ENCODE measurements around the gene ALOXE3.

The ALOXE3 gene

DNA sequence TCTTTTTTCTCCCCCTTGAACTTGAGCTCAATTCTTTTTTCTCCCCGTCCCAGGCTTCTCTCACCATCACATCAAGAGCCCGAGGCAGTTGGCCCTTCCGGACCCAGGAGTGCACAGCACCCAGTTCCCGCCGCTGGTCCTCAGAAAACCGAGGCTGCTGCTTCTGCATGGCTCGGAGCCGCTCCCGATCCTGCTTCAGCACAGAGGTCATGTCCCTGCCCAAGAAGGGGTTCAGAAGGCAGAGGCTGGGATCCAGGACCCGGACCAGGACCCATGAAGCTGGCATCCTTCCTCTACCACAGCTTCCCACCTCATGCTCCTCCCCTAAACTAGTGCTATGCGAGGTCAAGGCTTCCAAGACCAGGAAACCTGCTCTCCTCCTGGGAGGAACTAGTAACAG, 23.4 kb upstream of the ALOXE3 start:
- no peak for DNase-seq (ENCODE audit: low read depth)

DNA sequence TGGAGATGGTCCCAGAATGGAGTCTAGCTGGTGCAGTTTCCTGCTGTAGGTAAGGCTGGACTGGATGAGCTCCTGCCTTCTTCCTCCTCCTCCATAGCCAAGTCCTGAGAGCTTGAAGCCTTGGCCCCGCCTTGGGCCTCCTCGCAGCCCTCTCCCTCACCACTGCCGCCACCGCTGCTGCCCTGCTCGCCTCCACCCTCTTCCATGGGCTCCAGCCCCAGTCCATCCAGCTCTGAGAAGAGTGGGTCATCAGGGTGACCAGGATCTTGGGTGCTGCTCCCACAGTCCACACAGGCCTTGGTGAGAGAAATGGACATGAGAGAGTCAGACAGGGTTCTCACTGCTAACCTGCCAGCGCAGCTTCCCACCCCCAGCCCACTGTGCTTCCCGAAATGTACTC, 22.7 kb upstream of the ALOXE3 start:
- DNase-seq (ENCODE audit: low read depth), result no peak

DNA sequence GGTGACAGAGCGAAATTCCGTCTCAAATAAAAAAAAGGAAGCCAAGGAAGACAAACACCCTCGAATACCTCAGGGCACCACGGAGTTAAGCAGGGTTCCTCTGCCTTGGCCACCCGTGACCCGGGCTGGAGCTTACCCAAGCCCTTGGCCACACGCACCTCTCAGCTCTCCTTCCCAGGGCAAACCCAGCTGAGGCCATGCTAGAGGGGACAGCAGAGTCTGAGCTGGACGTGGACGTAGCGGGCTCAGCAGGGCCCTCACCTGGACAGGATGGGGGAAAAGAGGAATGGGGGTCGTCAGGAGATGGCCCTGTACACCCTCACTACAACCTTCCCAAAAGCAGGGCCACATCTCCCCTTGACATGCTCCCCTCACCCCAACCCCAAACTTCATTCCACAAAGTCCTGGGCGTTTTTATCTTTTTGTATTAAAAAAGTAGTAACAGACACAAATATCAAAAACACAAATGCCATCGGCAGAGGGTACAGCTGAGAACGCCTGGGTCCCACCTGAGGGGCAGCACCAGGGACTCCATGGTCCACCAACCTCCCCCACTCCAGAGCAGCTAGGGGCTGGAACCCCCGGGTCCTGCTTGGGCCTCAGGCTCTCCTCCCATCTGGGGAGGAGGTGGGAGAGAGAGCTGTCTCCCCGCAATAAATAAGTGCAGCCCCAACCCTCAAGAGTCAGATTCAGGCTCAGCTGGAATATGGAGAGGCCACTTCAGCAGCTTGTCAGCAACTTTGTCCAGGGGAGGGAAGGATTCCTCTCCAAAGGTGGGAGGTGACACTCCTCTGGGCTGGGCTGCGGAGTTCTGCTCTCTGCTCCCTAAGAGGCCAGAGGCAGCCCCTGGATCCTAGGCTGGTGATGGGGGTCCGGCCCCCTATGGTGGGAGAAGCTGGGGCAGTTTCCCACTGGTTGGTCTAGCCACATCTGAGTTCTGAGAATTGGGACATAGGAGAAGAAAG, 22.0 kb upstream of the ALOXE3 start:
- no peak for DNase-seq (ENCODE audit: low read depth)

DNA sequence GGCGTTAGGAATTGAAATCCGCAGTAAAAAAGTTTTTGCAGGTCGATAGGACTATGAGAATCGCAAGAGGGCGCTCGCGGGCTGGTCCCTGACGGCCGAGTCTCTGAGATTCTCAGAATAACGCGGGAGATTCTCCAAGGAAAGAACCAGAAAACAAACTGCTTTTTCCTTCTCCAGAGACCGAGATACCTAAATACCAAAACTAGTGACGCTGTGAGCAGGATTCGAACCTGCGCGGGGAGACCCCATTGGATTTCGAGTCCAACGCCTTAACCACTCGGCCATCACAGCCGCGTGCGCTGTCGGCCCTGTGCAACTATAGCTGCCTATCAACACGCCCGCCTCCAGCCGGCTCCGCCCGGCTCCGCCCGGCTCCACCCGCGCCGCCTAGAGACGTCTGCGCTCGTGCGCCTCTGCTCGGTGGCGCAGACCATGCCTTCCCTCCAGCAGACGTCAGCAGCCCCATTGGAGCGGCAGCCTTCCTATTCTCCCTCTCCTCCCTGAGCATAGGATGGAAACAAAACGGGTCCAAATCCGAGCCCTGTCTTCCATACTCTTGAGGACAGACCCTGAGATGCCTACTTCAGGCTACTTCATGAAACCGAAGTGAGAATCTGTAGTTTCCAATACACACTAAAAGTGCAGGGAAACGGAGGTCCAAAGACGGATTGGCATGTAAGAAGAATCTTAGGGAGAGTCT, 20.5 kb upstream of the ALOXE3 start:
- DNase-seq (ENCODE audit: low read depth), result peak; percentile 94

DNA sequence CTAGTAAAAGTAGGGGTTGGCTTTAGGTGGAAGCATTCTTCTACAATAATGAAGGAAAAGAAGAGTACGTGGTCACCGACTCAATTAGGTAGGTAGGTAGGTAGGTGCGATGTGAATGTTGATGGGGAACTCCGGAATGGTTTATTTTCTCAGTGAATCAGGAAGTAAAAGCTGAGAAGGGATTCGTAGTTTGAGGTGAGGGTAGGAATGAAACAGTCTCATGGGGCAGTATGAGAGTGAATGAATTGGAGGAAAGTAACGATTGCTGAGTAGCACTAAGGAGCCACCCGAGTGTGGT, 20.0 kb upstream of the ALOXE3 start:
- DNase-seq (ENCODE audit: low read depth), result no peak

DNA sequence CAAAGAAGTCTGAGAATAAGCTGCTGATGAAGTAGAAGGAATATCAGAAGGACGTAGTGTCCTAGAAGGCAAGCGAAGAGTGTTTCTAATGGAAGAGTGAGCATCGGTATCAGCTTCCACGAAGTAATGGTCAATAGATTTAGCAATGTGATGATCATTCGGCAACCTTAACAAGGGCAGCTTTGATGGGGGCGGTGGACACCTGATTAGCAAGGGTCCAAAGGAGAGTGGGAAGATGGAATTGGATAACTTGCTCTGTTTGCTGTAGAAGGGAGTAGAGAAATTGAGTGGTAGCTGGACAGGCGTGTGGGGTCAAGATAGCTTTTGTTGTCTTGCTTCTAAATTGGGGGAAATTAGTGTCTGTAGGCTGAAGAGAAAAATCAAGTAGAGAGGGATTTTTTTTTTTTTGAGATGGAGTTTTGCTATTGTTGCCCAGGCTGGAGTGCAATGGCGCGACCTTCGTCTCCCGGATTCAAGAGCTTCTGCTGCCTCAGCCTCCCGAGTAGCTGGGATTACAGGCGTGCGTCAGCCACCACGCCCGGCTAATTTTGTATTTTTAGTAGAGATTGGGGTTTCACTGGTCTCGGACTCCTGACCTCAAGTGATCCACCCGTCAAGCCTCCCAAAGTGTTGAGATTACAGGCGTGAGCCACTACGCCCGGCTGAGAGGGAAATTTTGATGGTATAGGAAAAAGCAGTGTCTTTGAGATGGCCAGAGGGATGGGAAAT, 19.5 kb upstream of the ALOXE3 start:
- DNase-seq (ENCODE audit: low read depth), result no peak

DNA sequence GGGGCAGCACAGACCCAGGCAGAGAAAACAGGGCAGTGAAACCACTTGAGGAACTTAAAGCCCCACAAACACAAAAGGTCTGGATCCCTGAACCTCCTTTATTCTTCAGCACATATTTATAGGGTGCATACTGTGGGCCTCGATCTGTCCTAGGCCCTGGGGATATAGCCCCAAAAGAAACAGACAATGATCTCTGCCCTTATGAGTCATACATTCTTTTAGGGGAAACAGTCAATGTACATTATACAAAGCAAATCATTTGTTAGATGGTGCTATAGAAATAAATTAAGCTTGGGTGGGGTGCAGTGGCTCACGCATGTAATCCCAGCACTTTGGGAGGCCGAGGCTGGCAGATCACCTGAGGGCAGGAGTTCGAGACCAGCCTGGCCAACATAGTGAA, 15.6 kb upstream of the ALOXE3 start:
- DNase-seq (ENCODE audit: low read depth), result no peak

DNA sequence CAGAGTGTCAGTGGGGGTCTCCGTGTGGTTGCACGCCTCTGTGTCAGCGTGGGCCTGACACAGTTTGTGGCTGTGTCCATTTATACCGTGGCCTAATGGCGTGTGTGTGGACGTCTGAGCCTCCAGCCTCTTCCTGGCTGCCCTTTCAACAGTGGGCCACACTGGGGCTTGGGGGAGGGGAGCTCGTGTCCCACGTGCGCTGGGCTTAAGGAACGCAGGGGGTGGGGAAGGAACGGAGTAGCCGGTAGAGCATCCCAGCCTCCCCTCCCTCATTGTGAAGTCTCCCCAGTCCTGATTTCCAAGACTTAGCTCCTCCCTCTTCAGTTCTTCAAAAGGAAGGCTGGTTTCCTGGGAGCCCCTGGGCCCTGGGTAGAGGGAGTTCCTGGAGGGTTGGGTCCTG, 15.1 kb upstream of the ALOXE3 start:
- DNase-seq (ENCODE audit: low read depth), result no peak

DNA sequence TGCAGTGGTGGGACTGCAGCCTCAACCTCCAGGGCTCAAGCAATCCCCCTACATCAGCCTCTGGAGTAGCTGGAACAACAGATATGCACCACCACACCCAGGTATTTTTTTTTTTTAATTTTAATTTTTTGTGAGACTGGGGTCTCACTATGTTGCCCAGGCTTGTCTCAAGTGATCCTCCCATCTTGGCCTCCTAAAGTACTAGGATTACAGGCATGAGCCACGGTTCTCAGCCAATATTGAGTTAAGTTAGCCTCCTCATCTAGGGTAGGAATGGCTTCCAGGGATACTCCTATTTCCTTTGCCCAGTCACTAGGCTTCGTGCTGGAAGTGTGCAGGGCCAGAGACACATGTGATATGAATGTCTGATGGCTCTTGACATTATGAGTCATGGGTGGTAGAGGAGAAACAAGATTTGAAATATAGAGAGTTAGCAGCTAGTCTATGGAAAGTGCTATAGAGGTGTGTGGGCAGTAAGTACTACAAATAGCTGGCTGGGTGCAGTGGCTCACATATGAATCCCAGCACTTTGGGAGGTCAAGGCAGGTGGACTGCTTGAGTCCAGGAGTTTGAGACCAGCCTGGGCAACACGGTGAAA, 13.6 kb upstream of the ALOXE3 start:
- DNase-seq (ENCODE audit: low read depth), result no peak

DNA sequence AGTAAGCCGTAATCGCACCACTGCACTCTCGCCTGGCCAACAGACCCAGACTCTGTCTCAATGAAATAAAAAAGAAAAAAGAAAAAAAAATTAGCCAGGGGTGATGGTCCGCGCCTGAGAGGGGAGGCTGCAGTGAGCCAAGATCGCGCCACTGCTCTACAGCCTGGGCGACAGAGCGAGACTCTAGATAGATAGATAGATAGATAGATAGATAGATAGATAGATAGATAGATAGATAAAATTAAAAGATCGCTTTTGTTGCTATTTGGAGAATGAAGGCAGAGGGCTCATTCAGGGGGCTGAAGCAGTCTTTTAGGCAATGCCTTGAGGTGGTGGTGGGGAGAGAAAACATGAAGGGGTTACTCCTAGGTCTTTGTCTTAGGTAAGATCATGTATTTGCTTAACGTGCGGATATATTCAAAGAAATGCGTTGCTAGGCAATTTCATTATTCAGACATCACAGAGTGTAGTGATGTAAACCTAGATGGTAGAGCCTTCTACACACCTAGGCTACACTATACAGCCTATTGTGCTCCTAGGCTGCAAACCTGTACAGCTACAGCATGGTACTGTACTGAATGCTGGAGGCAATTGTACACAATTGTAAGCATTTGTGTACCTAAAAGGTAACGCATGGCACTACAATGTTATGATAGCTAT, 9.9 kb upstream of the ALOXE3 start:
- no peak for DNase-seq (ENCODE audit: low read depth)

DNA sequence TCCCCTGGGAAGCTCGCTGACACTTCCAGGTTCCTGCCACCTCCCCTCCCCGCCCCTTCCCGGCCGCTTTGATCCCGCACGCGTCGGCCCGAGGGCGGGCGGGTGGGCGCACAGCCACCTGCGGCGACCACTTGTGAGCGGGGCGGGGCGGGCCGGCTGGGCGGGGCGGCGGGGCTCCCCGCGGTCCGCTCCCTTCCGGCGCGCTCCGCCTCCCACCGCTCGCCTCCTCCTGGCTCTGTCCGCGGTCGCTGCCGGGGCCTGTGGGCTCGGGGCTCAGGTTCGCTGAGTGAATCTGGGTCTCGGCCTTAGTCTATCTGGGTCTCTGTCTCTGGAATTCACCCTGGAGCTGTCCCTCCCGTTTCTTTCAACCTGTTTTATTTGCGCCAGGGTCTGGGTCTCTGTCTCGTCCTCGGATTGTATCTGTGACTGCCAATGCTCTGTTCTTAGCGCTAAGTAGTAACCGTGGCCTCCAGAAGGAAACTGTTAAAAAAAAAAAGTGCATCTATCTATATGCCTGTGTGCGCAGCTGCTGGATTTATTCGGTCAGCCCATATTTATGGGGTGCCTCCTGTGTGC, 8.3 kb upstream of the ALOXE3 start:
- no peak for DNase-seq (ENCODE audit: low read depth)

DNA sequence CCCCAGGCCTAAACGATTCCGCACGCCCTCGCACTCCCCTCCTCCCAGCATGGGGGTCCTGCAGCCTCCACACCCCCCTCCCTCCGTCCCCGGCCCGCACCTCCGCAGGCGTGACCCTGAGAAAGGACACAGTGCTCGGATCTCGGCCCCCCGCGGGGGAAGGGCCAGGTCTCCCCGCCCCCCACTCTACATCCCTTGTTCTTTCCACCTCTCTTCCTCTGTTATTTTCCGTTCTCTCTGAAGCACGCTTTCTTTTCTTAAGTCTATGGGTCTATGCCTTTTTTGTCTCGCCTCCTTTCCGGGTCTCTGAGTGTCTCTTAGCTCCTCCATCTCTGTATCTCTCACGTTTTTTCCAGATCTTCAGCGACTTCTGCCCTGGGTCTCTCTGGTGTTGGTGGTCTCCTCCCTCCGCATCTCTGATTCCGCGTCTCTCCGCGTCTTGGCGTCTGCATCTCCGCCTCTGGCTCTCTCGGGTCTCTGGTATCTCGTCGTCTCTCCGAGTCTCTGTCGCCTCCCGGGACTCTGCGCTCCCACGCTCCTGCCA, 7.7 kb upstream of the ALOXE3 start:
- DNase-seq (ENCODE audit: low read depth), result no peak

DNA sequence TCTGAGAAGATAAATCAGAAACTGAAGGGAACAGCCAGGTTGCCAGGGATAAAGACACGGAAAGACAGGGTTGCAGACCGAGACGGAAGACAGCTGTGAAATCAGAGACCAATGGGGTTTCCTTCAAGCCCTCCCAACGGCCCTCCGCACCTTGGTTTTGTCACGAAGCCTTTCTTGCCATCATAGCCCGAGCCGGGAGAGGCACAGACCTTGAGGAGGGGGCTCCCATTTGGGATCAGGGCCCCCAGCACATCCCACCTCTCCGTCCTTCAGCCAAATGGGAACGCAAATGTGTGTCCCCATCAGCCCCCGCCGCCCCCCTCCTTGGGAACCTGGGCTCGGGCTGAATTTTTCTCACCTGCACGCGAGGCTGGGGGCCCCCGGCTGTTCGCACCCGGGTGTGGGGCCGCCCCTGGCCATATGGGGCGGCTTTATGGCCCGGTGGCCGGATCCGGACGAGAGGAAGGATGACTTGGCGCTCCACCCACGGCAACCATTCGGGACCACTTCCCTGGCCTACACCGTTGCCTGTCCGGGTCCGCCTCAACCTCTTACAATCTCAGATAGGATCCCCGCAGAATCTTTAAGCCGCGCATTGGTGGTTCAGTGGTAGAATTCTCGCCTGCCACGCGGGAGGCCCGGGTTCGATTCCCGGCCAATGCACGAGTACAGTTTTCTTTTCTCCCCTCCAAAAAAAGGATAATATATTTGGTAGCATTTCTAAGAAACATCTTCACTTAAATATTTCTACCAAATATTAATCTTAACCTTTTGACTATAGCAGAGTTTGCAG, 7.0 kb upstream of the ALOXE3 start:
- peak; percentile 91 for DNase-seq (ENCODE audit: low read depth)

DNA sequence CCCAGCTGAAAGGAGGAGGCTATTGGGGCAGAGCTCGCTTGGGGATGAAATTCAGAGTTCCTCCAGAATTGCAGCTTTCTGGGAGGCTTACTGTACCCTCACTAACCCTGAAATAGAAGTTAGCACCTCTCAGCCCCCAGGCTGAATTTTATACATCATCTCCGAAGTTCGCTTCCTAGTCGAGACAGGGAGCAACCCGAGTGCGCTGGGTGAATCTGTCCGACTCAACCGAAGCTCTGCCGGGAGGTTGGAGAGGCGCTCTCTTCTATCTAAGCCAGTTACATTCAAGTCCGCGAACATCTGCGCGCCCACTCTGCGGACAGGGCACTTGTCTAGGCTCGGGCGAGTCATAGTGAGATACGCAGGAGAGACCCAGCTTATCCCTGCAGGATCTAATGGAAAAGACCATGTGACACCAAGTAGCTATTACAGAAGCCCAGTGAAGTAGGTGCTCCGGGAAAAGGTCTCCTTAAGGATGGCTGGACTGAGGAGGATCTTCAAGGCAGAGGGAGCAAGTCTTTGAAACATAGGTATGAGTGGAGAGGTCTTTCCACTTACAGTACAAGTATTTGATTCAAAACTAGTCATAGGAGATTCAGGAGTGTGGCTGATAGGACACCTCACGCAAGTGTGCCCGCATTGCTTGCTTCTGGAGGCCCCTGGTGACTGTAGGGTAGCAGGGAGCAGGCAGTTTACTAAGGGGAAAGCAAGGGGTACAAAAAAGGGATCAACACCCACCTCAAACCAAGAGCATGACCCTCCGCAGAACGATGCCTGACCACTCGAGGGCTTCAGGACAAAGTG, 6.2 kb upstream of the ALOXE3 start:
- no peak for DNase-seq (ENCODE audit: low read depth)

DNA sequence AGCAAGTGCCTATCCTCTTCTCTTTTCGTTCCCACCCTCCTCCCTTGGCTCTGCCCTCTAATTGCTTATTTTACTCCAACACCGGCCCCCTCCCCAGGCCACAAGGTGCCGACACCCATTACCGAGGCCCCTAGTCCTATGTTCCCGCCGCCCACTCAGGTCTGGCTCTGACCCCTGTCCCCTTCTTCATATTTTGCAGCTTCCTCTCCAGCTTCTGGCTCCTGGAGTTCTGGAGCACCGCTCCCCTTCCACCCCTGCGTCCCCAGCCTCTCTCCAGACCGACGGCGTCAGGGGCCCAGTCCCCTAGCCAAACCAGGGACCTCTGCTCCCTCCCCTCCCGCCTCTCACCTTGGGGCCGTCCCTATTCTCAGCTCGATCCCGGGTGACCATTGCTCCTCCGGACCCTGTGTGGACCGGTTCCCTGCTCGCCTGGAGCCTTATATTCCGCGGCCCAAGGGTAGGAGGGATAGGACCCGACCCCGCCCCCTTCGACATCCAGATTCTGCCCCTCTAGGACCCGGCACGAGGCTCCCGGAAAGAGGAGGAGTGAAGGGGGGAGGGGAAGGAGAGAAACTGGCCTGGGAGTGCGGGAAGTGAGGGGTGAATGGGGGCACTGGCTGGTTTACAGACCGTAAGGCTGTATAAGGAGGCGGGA, 5.5 kb upstream of the ALOXE3 start, which contains the start of gene HES7:
TSS of gene HES7 (minus strand) at position 412 of the 655 bp plus-strand sequence. CDS start at position 390, 22 bp downstream.
- DNase-seq (ENCODE audit: low read depth), result no peak

DNA sequence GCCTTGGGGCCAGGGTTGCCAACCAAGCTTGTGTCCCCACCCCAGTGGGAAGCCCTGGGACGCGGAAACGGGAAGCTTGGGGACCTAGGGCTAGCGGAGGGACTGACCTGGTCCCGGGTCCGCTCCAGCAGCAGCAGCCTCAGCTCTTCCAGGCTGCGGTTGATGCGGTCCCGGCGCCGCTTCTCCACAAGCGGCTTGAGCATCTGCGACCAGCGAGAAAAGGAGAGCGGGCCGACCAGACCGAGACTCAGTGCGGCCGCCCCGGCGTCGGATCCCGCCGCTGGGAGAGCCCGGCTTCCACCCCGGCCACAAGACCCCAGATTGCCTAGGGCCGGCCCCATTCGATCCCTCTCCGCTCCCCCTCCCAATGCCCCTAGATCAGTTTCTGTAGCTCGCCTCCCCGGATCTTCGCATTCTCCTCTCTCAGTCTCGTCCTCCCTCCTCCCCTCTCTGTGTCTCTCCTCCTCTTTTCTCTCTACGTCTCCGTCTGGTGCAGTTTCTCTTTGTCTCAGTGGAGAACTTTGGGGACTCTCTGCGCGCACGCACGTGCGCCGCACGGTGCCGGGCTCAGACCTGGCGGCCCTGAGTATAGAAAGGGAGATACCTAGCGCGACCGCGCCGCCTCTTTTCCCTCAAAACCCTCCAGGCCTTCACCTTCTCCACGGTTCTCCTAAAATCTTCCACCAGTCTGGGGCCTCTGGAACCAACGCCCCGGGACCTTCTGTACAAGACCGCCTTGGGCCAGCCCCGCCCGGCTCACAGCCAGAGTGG, 4.8 kb upstream of the ALOXE3 start:
- DNase-seq (ENCODE audit: low read depth), result no peak

DNA sequence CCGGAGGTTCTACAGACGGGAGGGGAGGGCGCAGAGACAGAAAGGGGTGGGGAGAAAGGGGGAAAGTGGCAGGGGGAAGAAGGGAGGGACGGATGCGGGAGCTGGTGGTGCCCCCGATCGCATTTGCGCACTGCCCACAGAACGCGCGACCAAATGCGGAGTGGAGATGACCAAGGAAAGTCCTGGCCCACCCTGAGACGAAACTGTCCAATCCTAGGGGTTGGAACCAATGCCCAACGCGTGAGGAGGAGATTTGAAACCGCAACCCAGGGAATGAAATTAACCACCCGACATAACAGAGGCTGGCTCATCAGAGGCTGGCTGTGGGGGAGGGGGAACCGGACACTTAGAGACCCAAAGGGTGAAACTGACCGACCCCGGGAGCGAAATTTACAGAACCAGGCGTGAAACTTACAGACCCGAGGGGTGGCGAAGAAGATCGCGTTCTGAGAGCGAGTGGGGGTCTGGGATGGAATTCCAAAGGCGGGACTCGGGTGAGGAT, 4.2 kb upstream of the ALOXE3 start:
- no peak for DNase-seq (ENCODE audit: low read depth)

All from stimulated activated CD8-positive, alpha-beta memory T cell treated with anti-CD3 and anti-CD28 coated beads, Interleukin-7, amount 100 ng/mL, for 24 hours (primary cell).